ENCODE measurements around the gene ENG.

Gene ENG

GRCh38 chr9:127835991-127836516 lies 18.4 kb downstream of the ENG start:
- H3K4me1 ChIP-seq: peaks cover 5 to 82% (median 52%) of the 10 kb centered on the region in 4 donors
- DNase-seq: peak in 1 of 2 donors; percentile 58

GRCh38 chr9:127833555-127833954 lies 20.9 kb downstream of the ENG start:
- no peaks in the 10 kb centered on the region for H3K9me3 ChIP-seq
- no peaks in the 10 kb centered on the region for H3K36me3 ChIP-seq
- H3K27ac ChIP-seq: peak overlapping the region; percentile 56 to 86
- peaks cover 5 to 81% (median 50%) of the 10 kb centered on the region in 4 donors for H3K4me1 ChIP-seq
- no peak for DNase-seq
- no peak overlapping the region for H3K4me3 ChIP-seq
- no peaks in the 10 kb centered on the region for H3K27me3 ChIP-seq
- TF ChIP-seq CTCF (IDR thresholded peaks at IDR 0.05): no peak
- intact Hi-C loops (cut with DNase I; ENCODE audit: low total_unique reads): no loop called here

More at GRCh38 chr9:127835991-127836516, 18.4 kb downstream of the ENG start:
- Histone ChIP-seq H3K27ac (peak overlapping the region; percentile 84 to 86), H3K9me3 (no peaks in the 10 kb centered on the region), H3K4me3 (peak overlapping the region; percentile 12 to 39), H3K27me3 (no peaks in the 10 kb centered on the region), H3K36me3 (peaks cover 0 to 13% (median 0%) of the 10 kb centered on the region in 3 donors)
- no peak for TF ChIP-seq CTCF (IDR thresholded peaks at IDR 0.05)
- intact Hi-C loops (cut with DNase I; ENCODE audit: low total_unique reads): no loop called here

- Histone ChIP-seq H3K4me3 (no peak overlapping the region), H3K27me3 (no peaks in the 10 kb centered on the region), H3K9me3 (no peaks in the 10 kb centered on the region), H3K27ac (peak overlapping the region; percentile 53 to 86), H3K36me3 (no peaks in the 10 kb centered on the region), H3K4me1 (peaks cover 5 to 81% (median 45%) of the 10 kb centered on the region in 4 donors)
- TF ChIP-seq CTCF (IDR thresholded peaks at IDR 0.05): no peak
- intact Hi-C loops (cut with DNase I; ENCODE audit: low total_unique reads): no loop called here
- peak in 1 of 2 donors; percentile 71 for DNase-seq
Observed at GRCh38 chr9:127832248-127832647, 22.2 kb downstream of the ENG start.

- Histone ChIP-seq H3K4me3 (no peak overlapping the region), H3K4me1 (peaks cover 0 to 59% (median 25%) of the 10 kb centered on the region in 4 donors), H3K27me3 (no peaks in the 10 kb centered on the region), H3K36me3 (peaks cover 0 to 24% (median 5%) of the 10 kb centered on the region in 3 donors), H3K27ac (peak overlapping the region; percentile 68 to 69), H3K9me3 (no peaks in the 10 kb centered on the region)
- no peak for DNase-seq
- intact Hi-C loops (cut with DNase I; ENCODE audit: low total_unique reads): no loop called here
- TF ChIP-seq CTCF (IDR thresholded peaks at IDR 0.05): no peak
Observed at GRCh38 chr9:127829205-127829906, 25.1 kb downstream of the ENG start.

- no peaks in the 10 kb centered on the region for H3K9me3 ChIP-seq
- H3K27me3 ChIP-seq: no peaks in the 10 kb centered on the region
- intact Hi-C loops (cut with DNase I; ENCODE audit: low total_unique reads): no loop called here
- peak; percentile 90 to 93 for DNase-seq
- H3K4me1 ChIP-seq: peaks cover 0 to 50% (median 21%) of the 10 kb centered on the region in 4 donors
- peaks cover 0 to 30% (median 12%) of the 10 kb centered on the region in 3 donors for H3K36me3 ChIP-seq
- H3K27ac ChIP-seq: peak overlapping the region; percentile 68 to 69
- peak overlapping the region; percentile 28 to 41 for H3K4me3 ChIP-seq
- TF ChIP-seq CTCF (IDR thresholded peaks at IDR 0.05): peak in 1 of 2 experiments; percentile 6
Observed at GRCh38 chr9:127828262-127829031, 26.0 kb downstream of the ENG start.
